ENCODE data around the gene ZNF792.
"Not testable (repeated sequence)": the region's sequence is repeated elsewhere in the genome, so short reads cannot be mapped to it uniquely, and the experiment has no call there.

The ZNF792 gene

GRCh38 chr19:34998777-34999497 lies 34.9 kb upstream of the ZNF792 start:
- no peak for DNase-seq (ENCODE audit: low read depth in 2 of 2, low spot score in 1 of 2)

- DNase-seq (ENCODE audit: low read depth in 2 of 2, low spot score in 1 of 2): not testable (repeated sequence)
Measured at GRCh38 chr19:34998224-34998623, 34.2 kb upstream of the ZNF792 start.

- DNase-seq (ENCODE audit: low read depth in 2 of 2, low spot score in 1 of 2): no peak
Measured at GRCh38 chr19:34997071-34997617, 33.1 kb upstream of the ZNF792 start.

- DNase-seq (ENCODE audit: low read depth in 2 of 2, low spot score in 1 of 2): no peak
Measured at GRCh38 chr19:34995551-34995950, 31.5 kb upstream of the ZNF792 start.

- no peak for DNase-seq (ENCODE audit: low read depth in 2 of 2, low spot score in 1 of 2)
Measured at GRCh38 chr19:34994643-34995541, 30.9 kb upstream of the ZNF792 start.

GRCh38 chr19:34994286-34994642 lies 30.2 kb upstream of the ZNF792 start:
- DNase-seq (ENCODE audit: low read depth in 2 of 2, low spot score in 1 of 2): no peak

- not testable (repeated sequence) for DNase-seq (ENCODE audit: low read depth in 2 of 2, low spot score in 1 of 2)
Measured at GRCh38 chr19:34992582-34992981, 28.6 kb upstream of the ZNF792 start.

- no peak for DNase-seq (ENCODE audit: low read depth in 2 of 2, low spot score in 1 of 2)
Measured at GRCh38 chr19:34991542-34992333, 27.7 kb upstream of the ZNF792 start.

- no peak for DNase-seq (ENCODE audit: low read depth in 2 of 2, low spot score in 1 of 2)
Measured at GRCh38 chr19:34990578-34991192, 26.7 kb upstream of the ZNF792 start.

GRCh38 chr19:34989298-34989697 lies 25.3 kb upstream of the ZNF792 start:
- no peak for DNase-seq (ENCODE audit: low read depth in 2 of 2, low spot score in 1 of 2)

- DNase-seq (ENCODE audit: low read depth in 2 of 2, low spot score in 1 of 2): no peak
Measured at GRCh38 chr19:34988119-34988518, 24.1 kb upstream of the ZNF792 start.

GRCh38 chr19:34985249-34986022 lies 21.4 kb upstream of the ZNF792 start:
- DNase-seq (ENCODE audit: low read depth in 2 of 2, low spot score in 1 of 2): no peak

- DNase-seq (ENCODE audit: low read depth in 2 of 2, low spot score in 1 of 2): no peak
Measured at GRCh38 chr19:34984287-34984686, 20.3 kb upstream of the ZNF792 start.

GRCh38 chr19:34983786-34984185 lies 19.8 kb upstream of the ZNF792 start:
- DNase-seq (ENCODE audit: low read depth in 2 of 2, low spot score in 1 of 2): no peak

GRCh38 chr19:34982275-34982674 lies 18.2 kb upstream of the ZNF792 start:
- no peak for DNase-seq (ENCODE audit: low read depth in 2 of 2, low spot score in 1 of 2)

- DNase-seq (ENCODE audit: low read depth in 2 of 2, low spot score in 1 of 2): no peak
Measured at GRCh38 chr19:34979819-34980640, 16.0 kb upstream of the ZNF792 start.

GRCh38 chr19:34976611-34977010 lies 12.6 kb upstream of the ZNF792 start:
- DNase-seq (ENCODE audit: low read depth in 2 of 2, low spot score in 1 of 2): no peak

GRCh38 chr19:34975056-34975455 lies 11.0 kb upstream of the ZNF792 start:
- DNase-seq (ENCODE audit: low read depth in 2 of 2, low spot score in 1 of 2): no peak

- DNase-seq (ENCODE audit: low read depth in 2 of 2, low spot score in 1 of 2): no peak
Measured at GRCh38 chr19:34974646-34975045, 10.6 kb upstream of the ZNF792 start.
